Prostate gland (tissue), 2 donors: ENCODE data around the gene GPX3. TPM values are rescaled to one million over a fixed set of nuclear protein-coding genes. Genes with fewer than 3 reads are reported as not detected.
A peak's percentile ranks its signal among the peaks of the same experiment; 100 is the strongest.

ENCODE experiments used
- DNase-seq: peaks from one replicate; pipeline ENCODE4 v3.0.0-alpha.2; 2019; ENCODE audit warnings: low spot score
- H3K27ac ChIP-seq, 2 donors: fragments of 200-600 bp; sonication (generic); 2 replicates each; pipeline ENCODE4 v1.5.1; 2017 to 2019
- H3K27me3 ChIP-seq: fragments of 200-600 bp; sonication (generic); replicated peaks from 2 replicates; pipeline ENCODE4 v1.5.1; 2019; ENCODE audit not compliant: insufficient read depth
- H3K36me3 ChIP-seq, 2 donors: fragments of 200-600 bp; sonication (generic); 1 replicate in 1 of 2; 2 replicates in 1 of 2; pipeline versions ENCODE4 v1.5.1 to v1.8.1; 2017 to 2019
- H3K4me1 ChIP-seq: fragments of 200-600 bp; sonication (generic); replicated peaks from 2 replicates; pipeline ENCODE4 v1.5.1; 2019
- H3K4me3 ChIP-seq, 2 donors: fragments of 200-600 bp; sonication (generic); 2 replicates each; pipeline ENCODE4 v1.5.1; 2017 to 2019
- H3K9me3 ChIP-seq: fragments of 200-600 bp; sonication (generic); 2 replicates; pipeline ENCODE4 v1.5.1; 2017
- POLR2A ChIP-seq: fragments of 450-650 bp; IDR thresholded peaks from one replicate; pipeline ENCODE4 v1.6.1; 2016; ENCODE audit warnings: antibody characterized with exemption, mild to moderate bottlenecking
- POLR2AphosphoS5 ChIP-seq: sonication (generic); formaldehyde crosslinking; IDR thresholded peaks from one replicate; pipeline ENCODE4 v1.6.1; 2017; ENCODE audit warnings: antibody characterized with exemption
- WGBS: methylation state at CpG from one replicate; pipeline ENCODE4 v1.1.5; 2018; 5-methylcytosine and 5-hydroxymethylcytosine counted together
- intact Hi-C: fragments of 100-400 bp; cut with DNase I; formaldehyde crosslinking; loops from one replicate; pipeline ENCODE4 v1.14.2; 2022
- total RNA-seq, 2 donors: library from RNA; depleted of rRNA; stranded (reverse); fragments of >200 nt; gene quantifications; one replicate each; pipeline ENCODE4 v1.1.0, GENCODE V29; 2016
- TF ChIP-seq, protein P1 (sequence below), 4 experiments: fragments of 200-600 bp in 2 of 4; fragments of 450-650 bp in 2 of 4; sonication (generic) in 2 of 4; IDR thresholded peaks; 1 replicate in 3 of 4; 2 replicates in 1 of 4; pipeline ENCODE4 v1.5.1; 2016 to 2019; ENCODE audit warnings: antibody characterized with exemption in 4 of 4, mild to moderate bottlenecking in 2 of 4, moderate library complexity in 2 of 4

The GPX3 gene
- total RNA-seq, 2 donors from 2014 or later: 195 to 270 TPM

DNA sequence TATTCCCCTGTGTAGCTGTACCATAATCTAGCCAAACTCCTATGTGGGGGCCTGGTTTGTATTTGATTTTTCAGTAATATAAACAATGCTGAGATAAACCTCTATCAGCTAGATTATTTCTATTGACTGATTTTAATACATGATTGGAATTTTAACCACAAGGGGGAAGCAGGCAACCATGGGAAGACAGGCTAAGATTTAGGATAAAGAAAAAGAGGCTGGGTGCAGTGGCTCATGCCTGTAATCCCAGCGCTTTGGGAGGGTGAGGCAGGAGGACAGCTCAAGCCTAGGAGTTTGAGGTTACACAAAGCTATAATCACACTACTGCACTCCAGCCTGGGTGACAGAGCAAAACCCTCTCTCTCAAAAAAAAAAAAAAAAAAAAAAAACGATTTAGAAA lies 18.1 kb upstream of the GPX3 start:
- intact Hi-C loops: loop anchor here (2.0 to 10.0 kb wide), 4 partner anchors 47 to 217 kb away; partner anchors contain the start of gene ANXA6
- peaks cover 10% of the 10 kb centered on the region for H3K4me1 ChIP-seq

DNA sequence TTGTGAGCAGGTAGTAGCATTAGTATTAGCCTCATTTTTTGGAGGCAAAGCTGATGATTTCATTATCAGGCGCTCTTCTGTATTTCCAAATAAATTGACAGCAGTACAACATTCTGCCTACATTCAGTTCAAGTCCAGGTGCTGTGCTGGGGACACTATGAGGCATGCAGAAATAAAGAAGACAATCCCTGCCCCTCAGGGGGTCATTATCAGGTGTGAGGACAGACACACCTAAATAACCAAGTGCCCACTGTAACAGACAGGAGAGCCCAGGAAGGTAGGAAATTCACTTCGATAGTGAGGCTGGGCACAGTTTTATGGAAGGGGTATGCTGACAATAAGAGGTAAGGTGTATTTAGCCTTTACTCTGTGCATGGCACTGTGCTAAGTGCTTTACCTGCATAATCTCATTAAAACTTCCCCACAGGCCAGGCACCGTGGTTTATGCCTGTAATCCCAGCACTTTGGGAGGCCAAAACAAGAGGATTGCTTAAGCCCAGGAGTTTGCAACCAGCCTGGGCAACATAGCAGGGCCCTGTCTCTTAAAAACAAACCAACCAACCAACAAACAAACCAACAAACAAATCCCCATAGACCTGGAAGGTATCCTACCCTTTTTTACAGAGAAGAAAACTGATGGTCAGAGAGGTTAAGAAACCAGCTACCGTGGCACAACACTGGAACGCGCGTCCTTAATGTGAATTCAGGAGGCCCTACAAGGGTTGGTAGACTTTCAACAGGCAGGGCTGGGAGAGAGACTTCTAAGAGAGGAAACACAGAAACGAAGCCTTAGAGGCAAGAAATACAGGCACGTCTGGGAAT lies 17.5 kb upstream of the GPX3 start:
- Histone ChIP-seq H3K4me1 (peaks cover 10% of the 10 kb centered on the region), H3K36me3 (no peaks in the 10 kb centered on the region), H3K9me3 (no peaks in the 10 kb centered on the region), H3K4me3 (no peak overlapping the region), H3K27me3 (no peaks in the 10 kb centered on the region), H3K27ac (peak overlapping the region; percentile 29 to 35)
- no peak for DNase-seq
- intact Hi-C loops: loop anchor here (2.0 to 10.0 kb wide), 4 partner anchors 46 to 218 kb away; partner anchors contain the start of gene ANXA6
- WGBS: 87% methylated on average over 9 of the region's 9 CpGs
- TF ChIP-seq, protein P1, sequence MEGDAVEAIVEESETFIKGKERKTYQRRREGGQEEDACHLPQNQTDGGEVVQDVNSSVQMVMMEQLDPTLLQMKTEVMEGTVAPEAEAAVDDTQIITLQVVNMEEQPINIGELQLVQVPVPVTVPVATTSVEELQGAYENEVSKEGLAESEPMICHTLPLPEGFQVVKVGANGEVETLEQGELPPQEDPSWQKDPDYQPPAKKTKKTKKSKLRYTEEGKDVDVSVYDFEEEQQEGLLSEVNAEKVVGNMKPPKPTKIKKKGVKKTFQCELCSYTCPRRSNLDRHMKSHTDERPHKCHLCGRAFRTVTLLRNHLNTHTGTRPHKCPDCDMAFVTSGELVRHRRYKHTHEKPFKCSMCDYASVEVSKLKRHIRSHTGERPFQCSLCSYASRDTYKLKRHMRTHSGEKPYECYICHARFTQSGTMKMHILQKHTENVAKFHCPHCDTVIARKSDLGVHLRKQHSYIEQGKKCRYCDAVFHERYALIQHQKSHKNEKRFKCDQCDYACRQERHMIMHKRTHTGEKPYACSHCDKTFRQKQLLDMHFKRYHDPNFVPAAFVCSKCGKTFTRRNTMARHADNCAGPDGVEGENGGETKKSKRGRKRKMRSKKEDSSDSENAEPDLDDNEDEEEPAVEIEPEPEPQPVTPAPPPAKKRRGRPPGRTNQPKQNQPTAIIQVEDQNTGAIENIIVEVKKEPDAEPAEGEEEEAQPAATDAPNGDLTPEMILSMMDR (IDR thresholded peaks at IDR 0.05): no peak
- TF ChIP-seq POLR2A: no peak
- no peak for TF ChIP-seq POLR2AphosphoS5

More for the DNA sequence above, 18.1 kb upstream of the GPX3 start:
- Histone ChIP-seq H3K4me3 (no peak overlapping the region), H3K9me3 (no peaks in the 10 kb centered on the region), H3K27ac (no peak overlapping the region), H3K27me3 (no peaks in the 10 kb centered on the region), H3K36me3 (no peaks in the 10 kb centered on the region)
- 35% methylated on average over 2 of the region's 2 CpGs for WGBS
- DNase-seq: no peak
- TF ChIP-seq POLR2AphosphoS5 (peak; percentile 19), POLR2A (no peak)
- TF ChIP-seq, protein P1 (IDR thresholded peaks at IDR 0.05): peak; percentile 51 to 82 (median 64)

DNA sequence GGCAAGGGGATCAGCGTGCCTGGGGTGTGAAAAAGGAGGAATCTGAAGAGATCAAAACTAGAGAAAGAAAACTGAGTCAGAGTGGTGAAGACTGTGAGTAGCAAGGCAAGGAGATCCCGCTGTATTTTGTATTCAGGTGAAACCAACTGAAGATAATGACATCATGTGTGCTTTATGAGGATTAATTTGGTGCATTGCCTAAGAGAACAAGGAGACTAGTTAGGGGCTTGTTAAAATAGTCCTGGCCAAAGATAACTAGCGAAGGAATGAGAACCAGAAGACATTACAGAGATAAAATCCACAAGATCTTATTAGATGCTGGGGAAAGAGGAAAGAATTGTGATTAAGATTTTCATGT lies 16.9 kb upstream of the GPX3 start:
- H3K9me3 ChIP-seq: no peaks in the 10 kb centered on the region
- H3K27me3 ChIP-seq: no peaks in the 10 kb centered on the region
- peaks cover 10% of the 10 kb centered on the region for H3K4me1 ChIP-seq
- DNase-seq: no peak
- no peaks in the 10 kb centered on the region for H3K36me3 ChIP-seq
- no peak for TF ChIP-seq POLR2A
- peak; percentile 22 for TF ChIP-seq POLR2AphosphoS5
- TF ChIP-seq, protein P1 (IDR thresholded peaks at IDR 0.05): no peak
- WGBS: 78% methylated on average over 3 of the region's 3 CpGs
- peak overlapping the region; percentile 29 to 35 for H3K27ac ChIP-seq
- H3K4me3 ChIP-seq: no peak overlapping the region
- intact Hi-C loops: loop anchor here (2.0 to 10.0 kb wide), 4 partner anchors 45 to 219 kb away; partner anchors contain the start of gene ANXA6

DNA sequence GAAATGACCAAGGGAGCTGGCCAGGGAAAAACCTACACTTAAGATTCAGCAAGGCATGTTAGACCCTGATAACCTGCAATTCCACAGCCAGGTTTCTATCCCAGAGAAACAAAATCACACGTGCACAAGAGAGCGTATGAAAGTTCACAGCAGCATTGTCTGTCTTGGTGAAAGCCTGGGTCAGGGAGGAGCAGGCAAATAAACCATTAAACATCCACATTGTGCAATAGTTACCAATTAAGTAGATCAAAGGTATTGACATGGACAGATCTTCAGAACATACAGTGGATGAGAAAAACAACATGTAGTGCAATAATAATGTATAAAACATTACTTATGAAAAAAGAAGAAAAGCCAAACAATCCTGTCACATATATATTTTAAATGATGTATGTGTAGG lies 15.9 kb upstream of the GPX3 start:
- peaks cover 5% of the 10 kb centered on the region for H3K4me1 ChIP-seq
- H3K27ac ChIP-seq: peak overlapping the region; percentile 29 to 53
- no peaks in the 10 kb centered on the region for H3K9me3 ChIP-seq
- no peaks in the 10 kb centered on the region for H3K36me3 ChIP-seq
- DNase-seq: no peak
- intact Hi-C loops: loop anchor here (5.0 to 10.0 kb wide), 3 partner anchors 113 to 220 kb away; partner anchors contain the start of gene ANXA6
- 45% methylated on average over 2 of the region's 2 CpGs for WGBS
- H3K4me3 ChIP-seq: no peak overlapping the region
- no peaks in the 10 kb centered on the region for H3K27me3 ChIP-seq
- TF ChIP-seq POLR2A (no peak), POLR2AphosphoS5 (no peak)
- TF ChIP-seq, protein P1 (IDR thresholded peaks at IDR 0.05): no peak
